HG03039 (cell line): ENCODE data around the gene WDR17.

Experiments
- ATAC-seq: cut with Tn5 transposase; IDR thresholded peaks from one replicate; pipeline ENCODE4 v1.9.1; 2021; ENCODE audit warnings: mild to moderate bottlenecking, moderate library complexity; ENCODE audit not compliant: unreplicated experiment

Gene WDR17

DNA sequence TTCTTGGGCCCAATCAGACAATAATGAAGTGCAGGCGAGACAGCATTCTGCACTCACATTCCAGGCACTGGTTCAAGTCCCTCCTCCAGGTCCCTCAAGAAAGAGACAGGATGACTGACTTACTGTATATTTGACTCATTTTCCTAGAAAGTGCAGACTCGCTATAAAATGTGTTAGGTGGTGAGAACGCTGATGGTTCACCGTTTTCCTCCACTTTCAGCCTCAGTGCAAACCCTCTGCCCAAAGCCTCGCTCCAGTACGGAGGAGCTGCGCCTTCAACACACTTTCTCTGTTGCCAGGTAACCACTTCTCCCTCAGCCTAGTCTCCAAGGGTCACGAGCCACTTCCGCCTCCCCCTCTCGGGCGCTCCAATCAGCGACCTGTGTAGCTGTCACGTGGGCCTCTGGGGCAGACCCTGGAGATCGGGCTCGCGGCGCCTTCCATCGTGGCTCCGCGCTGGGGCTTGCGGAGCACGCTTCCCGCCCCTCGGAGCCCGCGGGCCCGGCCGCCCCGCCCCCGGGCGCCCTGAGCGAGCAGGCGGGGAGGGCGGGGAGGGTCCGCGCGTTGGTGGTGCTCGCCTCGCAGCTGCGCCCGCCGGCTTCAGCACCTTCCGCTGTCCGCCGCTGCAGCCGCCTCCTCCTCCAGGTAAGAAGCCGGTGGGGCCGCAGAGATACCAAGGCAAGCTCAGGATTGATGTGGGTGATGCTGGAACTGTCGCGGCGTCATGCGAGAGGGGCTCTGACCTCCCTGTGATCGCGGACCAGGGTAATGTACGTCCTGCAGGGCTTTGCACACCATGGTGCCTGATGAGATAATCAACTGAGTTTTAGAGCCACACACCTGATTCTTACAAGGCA lies at the start of gene WDR17:
TSS of gene WDR17 (plus strand) at position 407 of the 857 bp plus-strand sequence. CDS start 45,740 bp downstream, outside the sequence.
- peak; percentile 100 for ATAC-seq

DNA sequence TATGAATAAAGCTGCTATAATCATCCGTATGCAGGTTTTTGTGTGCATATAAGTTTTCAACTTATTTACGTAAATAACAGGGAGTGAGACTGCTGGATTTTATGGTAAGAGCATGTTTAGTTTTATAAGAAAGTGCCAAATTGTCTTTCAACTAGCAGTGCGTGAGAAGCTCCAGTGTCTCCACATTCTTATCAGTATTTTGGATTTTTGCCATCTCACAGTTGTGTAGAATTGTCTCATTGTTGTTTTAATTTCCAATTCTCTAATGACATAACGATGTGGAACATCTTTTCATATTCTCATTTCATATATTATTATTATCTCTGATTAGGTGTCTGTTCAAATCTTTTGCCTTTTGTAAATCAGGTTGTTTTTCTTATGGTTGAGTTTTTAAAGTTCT lies 49.0 kb upstream of the WDR17 start:
- no peak for ATAC-seq

DNA sequence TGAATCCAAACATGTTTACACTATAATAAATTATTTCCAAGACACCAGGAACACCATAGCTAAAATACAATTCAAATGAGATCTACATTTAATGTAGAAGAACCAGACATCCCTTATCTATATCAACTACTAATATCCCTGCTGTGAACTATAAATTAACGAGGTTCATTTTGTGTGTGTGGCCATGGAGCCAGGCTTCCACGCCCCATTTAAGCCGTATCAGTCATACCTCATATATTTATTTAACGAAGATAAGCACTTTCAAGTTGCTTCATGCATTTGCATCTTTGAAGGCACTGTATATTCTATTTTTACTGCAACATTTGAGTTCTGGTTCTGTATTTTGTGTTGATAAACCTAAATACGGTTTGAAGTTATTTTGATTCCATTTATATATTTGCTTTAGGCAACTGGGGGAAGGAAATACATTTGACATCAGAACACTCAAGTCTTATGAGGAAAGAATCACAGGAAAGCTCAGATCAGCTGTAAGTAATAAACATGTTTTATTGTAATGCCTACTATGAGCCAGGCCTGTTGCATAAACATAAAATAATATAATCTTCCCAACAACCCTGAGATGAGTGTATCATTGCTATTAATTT lies 45.1 kb upstream of the WDR17 start:
- no peak for ATAC-seq

DNA sequence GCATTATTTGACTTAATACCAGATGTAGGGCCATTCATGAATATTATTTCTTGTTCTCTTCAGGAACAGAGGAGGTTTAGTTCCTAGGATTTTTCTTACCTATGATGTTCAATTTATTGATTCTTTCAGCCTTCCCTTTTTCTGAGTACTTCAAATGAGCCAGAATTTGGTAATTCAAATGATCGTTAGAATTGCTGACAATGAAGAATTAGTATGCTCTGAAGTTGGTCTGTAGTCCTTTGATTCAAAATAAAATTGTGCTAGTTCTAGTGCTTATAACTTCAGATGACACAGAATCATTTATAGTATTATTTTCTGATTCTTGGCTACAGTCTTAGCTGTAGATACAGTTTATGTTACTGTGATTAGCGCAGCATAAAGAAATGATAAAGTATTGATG lies 35.2 kb upstream of the WDR17 start:
- no peak for ATAC-seq

DNA sequence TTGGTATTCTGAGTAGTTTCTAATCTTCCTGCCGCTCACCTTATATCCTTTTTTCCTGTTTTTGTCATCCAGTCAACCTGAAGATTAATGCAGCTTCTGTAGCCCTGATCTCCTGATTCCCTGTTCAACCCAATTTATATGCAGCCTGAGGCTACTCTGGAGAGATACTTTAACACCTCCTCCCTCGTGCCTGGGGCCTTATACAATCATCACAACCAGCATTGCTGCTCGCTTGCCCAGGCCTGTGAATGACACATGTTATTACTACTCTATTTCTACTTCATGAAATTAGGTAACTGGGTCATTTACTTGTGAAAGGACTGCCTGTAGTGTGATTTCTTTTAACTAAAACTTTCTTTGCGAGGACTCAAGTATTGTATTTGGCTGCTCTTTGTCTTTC lies 33.7 kb upstream of the WDR17 start:
- no peak for ATAC-seq

DNA sequence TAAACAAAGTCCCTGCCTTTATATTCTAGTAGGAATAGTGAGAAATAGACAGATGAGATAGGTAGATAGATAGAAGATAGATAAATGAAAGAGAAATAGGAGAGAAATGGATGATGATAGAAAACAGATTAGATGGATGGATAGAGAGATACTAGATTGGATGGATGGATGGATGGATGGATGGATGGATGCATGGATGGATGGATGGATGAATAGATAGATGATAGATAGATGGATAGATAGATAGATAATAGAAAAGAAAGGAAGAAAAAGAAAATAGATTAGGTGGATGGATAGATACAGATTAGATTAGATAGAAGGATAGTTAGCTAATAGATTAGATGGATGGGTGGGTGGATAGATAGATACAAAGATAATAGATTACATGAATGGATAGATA lies 33.2 kb upstream of the WDR17 start:
- ATAC-seq: no peak

DNA sequence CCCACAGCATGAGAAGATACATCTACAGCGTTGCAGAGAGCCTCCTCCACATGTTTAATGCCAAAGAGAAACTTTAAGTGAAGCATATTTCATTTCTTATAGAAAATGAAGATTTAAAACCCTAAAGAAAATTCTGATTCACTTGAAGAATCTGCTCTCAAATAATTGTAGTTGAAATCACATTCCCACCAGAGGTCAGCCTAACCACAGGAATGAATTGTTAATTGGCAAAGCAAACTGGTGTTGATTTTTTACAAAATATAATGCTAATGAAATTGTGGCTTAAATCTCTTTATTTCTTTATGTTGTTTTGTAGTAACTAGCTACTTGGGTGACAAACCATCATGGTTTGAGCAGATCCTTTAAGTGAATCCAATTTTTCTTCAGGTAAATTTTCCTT lies 31.1 kb upstream of the WDR17 start:
- ATAC-seq: no peak

DNA sequence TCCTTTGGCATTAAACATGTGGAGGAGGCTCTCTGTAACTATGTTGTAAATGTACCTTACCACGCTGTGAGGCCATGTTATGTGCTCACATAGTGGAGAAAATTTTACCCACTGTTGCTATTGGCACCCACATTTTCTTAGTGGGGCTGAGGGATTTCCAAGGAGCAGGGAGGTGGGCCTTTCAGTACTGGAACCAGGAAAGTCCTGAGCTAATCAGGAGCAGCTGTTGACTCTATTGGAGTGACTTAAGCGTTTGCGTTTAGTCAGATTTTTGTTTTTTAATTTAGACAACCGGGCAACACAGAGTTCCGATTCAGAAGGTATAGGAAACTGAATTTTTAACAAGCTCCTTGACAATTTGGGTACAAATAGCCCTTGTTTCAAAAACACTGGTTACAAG lies 30.7 kb upstream of the WDR17 start:
- ATAC-seq: no peak

DNA sequence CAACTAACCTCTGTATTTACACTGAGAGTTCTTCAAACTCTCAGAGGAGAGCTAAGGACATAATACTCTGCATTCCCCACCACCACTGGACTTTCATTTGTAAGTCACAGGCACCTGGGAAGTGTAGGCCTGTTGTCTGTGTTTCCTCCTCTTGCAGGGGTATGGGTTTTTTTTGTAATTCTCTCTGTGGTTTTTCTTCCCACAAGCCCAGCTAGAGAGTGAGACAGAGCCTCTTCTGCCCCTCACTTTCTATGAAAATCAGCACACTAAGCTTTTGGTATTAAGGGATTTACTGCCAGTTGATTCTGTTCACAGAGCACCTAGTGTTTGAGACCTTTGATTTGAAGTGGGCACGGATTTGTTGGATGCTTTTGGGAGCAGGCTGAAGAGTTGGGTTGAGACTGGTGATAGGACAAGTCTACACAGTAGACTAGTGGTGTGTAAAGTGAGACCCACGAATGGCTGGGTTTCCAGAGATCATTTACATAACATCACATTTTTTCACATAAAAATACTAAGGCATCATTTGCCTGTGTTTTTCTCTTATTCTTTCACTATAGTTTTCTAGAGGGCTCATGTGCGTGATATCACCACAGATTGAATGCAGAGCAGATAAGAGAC lies 28.9 kb upstream of the WDR17 start:
- peak; percentile 92 for ATAC-seq

DNA sequence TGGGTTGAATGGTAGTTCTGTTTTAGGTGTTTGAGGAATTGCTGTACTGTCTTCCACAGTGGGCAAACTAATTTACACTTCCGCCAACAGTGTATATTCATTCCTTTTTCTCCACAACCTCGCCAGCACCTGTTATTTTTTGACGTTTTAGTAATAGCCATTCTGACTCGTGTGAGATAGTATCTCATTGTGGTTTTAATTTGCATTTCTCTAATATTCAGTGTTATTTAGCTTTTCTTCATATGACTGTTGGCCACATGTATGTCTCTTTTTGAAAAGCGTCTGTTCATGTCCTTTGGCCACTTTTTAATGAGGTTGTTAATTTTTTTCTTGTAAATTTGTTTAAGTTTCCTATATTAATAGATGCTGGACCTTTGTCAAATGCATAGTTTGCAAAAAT lies 26.9 kb upstream of the WDR17 start:
- no peak for ATAC-seq

DNA sequence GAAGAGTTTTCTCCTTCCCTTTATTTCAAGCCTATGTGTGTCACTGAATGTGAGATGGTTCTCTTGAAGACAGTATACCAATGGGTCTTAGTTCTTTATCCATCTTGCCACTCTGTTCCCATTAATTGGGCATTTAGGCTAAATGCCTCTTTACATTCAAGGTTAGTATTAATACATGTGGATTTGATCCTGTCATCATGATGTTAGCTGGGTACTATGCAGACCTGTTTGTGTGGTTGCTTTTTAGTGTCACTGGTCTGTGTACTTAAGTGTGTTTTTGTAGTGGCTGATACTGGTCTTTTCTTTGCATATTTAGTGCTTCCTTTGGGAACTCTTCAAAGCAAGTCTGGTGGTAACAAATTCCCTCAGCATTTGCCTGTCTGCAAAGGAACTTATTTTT lies 23.4 kb upstream of the WDR17 start:
- no peak for ATAC-seq

DNA sequence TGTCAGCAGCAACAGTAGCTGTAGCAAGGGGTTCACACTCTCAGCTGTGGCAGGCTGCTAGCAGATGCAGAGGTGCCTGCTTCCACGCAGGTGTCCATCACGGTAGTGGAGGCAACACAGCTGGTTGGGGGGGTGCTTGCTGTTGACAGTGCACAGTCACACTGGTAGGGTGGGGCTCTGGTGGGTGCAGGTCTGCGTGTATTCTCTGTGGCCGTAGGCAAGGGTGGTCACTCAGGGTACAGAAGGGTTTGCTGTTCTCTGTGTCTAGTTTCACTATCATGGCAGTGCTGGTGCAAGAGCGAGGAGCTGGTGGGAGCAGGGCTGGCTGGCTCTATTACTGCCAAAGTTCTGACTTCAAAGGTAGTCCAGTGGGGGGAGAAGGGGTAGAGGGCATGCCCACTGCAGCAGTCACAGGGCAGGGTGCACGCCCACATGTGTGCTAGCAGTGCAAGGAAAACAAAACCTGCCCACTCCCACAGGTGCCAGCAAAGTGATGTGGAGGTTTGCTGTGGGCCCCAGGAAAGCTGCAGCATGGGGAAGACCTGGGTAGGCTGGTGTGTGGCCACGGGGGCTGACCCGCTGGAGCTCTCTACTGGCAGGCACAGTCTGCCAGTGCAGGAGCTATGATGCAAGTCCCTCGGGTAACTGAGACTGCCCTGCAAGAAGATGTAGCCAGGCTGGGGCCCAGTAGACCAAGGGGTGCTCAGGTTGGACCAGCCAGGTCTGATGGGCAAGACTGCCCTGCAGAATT lies 21.6 kb upstream of the WDR17 start:
- ATAC-seq: no peak

DNA sequence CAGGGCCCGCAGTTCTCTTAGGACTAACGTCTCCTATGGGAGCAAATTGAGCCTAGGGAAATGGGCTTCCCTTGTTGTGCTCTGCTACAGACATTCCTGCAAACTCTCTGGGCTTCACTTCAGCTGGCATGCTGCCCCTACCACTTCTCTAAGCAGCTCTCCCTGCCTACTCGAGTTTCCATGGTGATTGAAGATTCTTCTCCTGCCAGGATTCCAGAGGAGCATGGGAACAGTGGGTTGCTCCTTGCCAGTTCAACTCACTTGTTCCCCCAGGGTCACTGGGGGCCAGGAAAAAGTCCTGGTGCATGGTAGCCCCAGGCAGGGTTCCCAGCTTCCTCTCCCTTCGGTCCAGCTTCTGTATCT lies 21.1 kb upstream of the WDR17 start:
- no peak for ATAC-seq

DNA sequence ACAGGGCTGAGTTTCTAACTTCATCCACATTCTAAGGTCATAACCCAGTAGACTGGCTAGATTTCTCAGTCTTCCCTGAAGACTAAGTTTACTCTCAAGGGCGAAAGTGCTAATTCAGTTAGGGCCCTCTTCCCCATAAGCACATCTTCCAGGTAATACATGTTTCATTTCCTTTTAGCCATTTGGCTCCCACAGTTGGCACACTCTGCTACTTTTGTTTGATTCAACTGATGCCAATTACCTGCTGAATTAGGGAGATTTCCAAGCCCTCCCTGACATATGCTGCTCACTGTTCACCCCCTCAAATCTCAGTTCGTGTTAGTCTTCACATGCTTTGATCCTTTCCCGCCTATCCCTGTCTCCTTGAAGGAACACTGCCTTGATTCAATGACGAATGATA lies 17.0 kb upstream of the WDR17 start:
- ATAC-seq: no peak

DNA sequence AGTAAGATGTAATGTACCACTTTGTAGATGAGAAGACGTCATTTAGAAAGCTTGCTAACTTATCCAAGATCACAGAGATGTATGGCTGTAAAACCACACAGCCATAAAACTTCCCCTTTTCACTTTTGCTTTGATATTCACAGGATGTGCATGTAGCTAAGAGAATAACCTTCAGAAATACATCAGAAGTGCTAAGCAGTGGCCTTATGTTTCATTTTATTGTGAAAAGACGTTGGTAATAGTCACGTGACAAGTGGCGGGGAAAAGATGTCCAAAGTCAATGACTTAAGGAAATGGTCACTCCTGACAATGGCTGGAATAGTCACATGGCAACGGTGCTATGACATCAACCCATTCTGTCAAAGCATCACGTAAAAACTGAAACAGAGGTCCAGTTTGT lies 12.9 kb upstream of the WDR17 start:
- ATAC-seq: peak; percentile 94

DNA sequence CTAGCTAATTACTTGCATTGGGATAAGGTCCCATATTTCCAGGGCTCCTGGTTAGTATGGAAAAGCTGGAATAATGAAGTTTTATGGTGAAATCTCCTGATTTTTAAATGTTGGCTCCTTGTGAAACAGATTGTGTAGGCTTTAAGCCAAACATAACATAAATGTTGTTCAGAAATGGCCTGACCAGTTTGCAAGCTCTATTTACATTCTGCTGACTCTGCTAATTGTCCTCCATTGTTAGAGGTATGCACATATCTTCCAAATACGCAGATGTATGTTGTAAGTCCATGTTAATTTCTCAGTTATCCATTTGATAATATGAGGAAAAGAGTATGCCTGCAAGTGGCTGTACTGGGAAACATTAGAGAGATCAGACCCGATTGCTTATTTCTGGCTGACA lies 11.9 kb upstream of the WDR17 start:
- no peak for ATAC-seq

DNA sequence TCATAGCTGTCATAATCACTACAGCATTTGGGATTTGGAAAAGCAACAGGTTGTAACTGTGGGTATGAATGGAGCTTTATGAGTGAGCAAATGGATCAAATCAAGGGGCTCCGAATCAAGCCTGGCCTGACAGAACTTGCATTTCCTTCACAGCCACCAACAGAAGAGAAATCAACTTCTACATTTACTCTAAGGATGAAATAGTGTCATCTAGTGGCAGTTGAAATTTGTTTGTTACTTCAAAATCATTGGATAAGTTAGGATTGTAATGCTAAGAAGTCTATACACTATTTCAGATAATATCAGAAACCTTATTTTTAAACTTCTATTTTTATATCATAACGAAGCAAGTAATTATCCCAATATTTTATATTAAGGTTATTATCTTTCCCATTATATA lies 10.7 kb upstream of the WDR17 start:
- no peak for ATAC-seq

DNA sequence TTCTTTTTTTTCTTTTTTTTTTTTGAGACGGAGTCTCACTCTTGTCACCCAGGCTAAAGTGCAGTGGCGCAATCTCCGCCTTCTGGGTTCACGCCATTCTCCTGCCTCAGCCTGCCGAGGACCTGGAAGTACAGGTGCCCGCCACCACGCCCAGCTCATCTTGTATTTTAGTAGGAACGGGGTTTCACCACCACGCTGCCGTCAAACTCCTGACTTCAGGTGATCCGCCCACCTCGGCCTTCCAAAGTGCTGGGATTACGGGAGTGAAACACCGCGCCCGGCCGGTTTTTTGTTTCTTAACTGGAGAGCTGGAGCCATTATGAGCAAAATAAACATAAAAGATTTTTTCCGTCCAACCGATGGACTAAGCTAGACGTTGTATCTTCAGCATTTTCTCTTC lies 1.9 kb upstream of the WDR17 start:
- no peak for ATAC-seq

DNA sequence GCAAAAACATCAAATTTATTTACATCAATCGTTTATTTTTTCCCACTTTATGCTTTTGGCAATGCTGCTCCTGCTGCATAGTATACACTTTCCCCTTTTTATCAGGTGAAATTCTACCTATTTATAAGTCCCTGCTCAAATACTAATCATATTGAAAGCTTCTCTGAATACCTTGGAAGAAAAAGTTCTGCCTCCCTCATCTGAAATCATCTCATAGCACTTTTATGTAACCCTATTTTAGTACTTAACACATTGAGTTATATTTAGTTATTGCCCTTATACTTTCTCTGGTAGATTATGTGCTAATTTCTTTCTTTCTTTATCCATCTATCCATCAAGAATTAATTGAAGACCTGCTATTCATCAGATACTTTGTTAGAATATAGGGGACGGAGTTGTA lies 1.1 kb upstream of the WDR17 start:
- ATAC-seq: no peak

DNA sequence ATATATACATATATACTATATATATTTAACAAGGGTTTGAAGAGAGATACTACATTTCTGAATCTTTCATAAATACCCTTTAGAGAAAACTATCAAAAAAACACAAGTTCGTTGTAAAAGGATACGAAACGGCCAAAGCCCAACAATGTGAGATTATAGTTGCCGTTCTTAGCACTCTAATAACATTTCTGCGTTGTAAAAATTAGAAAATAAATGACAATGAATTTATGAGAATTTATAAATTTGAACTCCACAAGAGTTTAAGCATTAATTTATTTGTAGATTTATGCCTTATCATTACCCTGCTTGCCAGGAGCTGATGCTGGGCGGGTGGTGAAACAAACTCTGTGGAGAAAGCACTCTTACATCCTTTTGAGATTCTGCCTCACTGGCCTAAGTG lies 1.1 kb downstream of the WDR17 start:
- ATAC-seq: no peak

DNA sequence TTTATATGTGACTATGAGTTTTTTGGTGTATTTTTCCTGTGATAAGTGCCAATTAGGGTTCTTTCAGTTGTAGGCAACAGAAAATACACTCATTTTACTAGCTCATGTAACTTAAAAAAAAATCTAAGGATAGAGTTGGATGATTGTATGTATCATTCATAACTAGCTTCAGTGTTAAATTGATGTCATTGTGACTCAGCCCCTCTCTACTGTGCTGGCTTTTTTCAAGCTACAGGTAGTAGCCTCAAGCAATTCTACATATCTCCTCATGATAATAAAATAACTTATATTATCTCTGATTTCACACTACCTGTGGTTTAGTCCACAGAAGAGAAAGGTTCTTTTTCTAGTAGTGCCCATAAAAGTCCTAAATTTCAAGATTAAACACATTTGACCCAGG lies 11.9 kb downstream of the WDR17 start:
- ATAC-seq: no peak

DNA sequence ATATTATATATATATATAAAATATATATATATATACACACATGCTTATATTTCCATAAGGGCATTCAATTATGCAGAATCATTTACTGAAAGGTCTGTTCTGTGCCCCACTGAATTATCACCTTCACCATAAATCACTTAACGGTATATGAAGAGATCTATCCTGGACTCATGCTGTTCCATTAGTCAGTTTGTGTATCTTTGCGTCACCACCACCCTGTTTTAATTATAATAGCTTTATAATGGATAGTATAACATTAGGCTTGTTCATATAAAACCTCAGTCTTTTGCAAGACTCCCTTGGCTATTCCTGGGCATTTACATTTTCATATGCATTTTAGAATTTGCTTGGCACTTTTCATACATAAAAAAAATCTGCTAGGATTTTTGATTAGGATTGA lies 19.1 kb downstream of the WDR17 start:
- ATAC-seq: no peak
